Mucosa of descending colon (tissue), 3 donors: ENCODE results near the gene JAGN1. TPM values are rescaled to one million over a fixed set of nuclear protein-coding genes. Genes with fewer than 3 reads are reported as not detected.
"Not testable (repeated sequence)": the region's sequence is repeated elsewhere in the genome, so short reads cannot be mapped to it uniquely, and the experiment has no call there.

Experiments used
- ATAC-seq: fragments of 200-7000 bp; cut with Tn5 transposase; one replicate; pipeline ENCODE4 v1.9.1; 2020; ENCODE audit warnings: mild to moderate bottlenecking, moderate library complexity
- DNase-seq, 3 donors: peaks; one replicate each; pipeline ENCODE4 v3.0.0-alpha.2; 2020
- H3K36me3 ChIP-seq: fragments of 200-600 bp; one replicate; pipeline ENCODE4 v1.8.0; 2021; ENCODE audit warnings: low read depth, mild to moderate bottlenecking
- H3K4me1 ChIP-seq: fragments of 200-600 bp; one replicate; pipeline ENCODE4 v1.8.0; 2021; ENCODE audit warnings: low read depth, mild to moderate bottlenecking
- H3K4me3 ChIP-seq: fragments of 200-600 bp; one replicate; pipeline ENCODE4 v1.8.0; 2021; ENCODE audit warnings: mild to moderate bottlenecking
- H3K9me3 ChIP-seq: fragments of 200-600 bp; one replicate; pipeline ENCODE4 v1.8.0; 2021; ENCODE audit warnings: mild to moderate bottlenecking
- intact Hi-C, 2 donors: fragments of 100-400 bp; cut with DNase I in 1 of 2; cut with micrococcal nuclease in 1 of 2; formaldehyde crosslinking; loops; one replicate each; pipeline versions ENCODE4 v1.11.0 to v1.11.1; 2022; cut with DNase I, micrococcal nuclease
- long read RNA-seq, 2 donors: library from polyadenylated mRNA; unstranded; transcript quantifications; one replicate each; pipeline ENCODE4 v2.0.0, GENCODE V29; 2019 to 2021
- total RNA-seq, 3 donors: library from RNA; stranded (reverse); fragmentation: NEBNext Ultra II Directional in 2 of 3; extraction: Animal tissue kit (Norgen Biotek cat#: 25700) in 2 of 3; gene quantifications; one replicate each; pipeline versions ENCODE4 v1.2.1 to v1.2.4, GENCODE V29; 2021 to 2023
- TF ChIP-seq, protein P1 (sequence below): fragments of 200-600 bp; IDR thresholded peaks from one replicate; pipeline ENCODE4 v1.8.0; 2022; ENCODE audit warnings: antibody characterized with exemption, mild to moderate bottlenecking
- donor health status: DM: no; HTN: no; CAD: no; lungs with moderate emphysema.
- donor health status: DM: no; HTN: no; CAD: no.
- donor health status: DM: no; HTN: yes; CAD: no.

JAGN1 gene
- 10 to 100 TPM; 29.6 to 41.5 (median 36.6) TPM for total RNA-seq
- long read RNA-seq, donor 1, transcript JAGN1-201 (2 exons, 1,675 nt), result major isoform, 40 of 44 reads
- long read RNA-seq, donor 1, partial matches to known transcripts, result 0 of 44 reads
- long read RNA-seq, donor 1, other reads (novel, unspliced or antisense), result 4 of 44 reads
- long read RNA-seq, donor 2, transcript JAGN1-201 (2 exons, 1,675 nt), result major isoform, 47 of 52 reads
- long read RNA-seq, donor 2, partial matches to known transcripts, result 0 of 52 reads
- long read RNA-seq, donor 2, other reads (novel, unspliced or antisense), result 3 of 52 reads

DNA sequence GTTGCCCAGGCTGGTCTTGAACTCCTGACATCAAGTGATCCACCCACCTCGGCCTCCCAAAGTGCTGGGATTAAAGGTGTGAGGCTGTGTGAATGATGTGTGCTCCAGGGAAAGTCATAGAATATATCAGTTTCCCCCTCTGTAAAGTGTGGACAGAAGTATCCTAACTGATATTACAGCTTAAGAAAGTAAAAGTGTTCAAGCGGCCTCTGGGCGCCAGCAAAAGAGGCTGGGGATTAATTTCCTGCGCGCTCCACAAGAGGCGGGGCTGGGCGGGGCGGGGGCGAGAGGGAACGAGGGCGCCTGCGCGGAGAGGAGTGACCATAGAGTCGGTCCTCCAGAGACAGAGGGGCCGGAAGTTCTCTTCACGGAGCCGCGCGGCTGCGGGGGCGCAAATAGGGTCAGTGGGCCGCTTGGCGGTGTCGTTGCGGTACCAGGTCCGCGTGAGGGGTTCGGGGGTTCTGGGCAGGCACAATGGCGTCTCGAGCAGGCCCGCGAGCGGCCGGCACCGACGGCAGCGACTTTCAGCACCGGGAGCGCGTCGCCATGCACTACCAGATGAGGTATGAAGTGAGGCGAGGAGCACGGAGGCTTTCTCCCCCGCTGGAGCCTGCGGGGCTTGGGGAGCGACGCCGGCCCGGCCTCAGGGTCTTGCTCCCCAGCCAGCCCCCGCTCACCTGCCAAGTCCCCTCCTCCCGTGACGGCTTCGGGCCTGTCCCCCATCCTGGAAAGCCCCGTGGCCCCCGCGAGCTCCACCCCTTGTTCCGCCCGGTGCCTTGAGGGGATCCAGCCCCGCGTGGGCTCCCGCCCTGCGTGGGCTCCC lies at the start of gene JAGN1:
JAGN1 (plus strand) TSS at position 362 of the 823 bp plus-strand sequence; CDS start at position 475, 113 bp downstream.
- no peaks in the 10 kb centered on the region for H3K9me3 ChIP-seq
- intact Hi-C loops, result no loop called here
- TF ChIP-seq, protein P1, sequence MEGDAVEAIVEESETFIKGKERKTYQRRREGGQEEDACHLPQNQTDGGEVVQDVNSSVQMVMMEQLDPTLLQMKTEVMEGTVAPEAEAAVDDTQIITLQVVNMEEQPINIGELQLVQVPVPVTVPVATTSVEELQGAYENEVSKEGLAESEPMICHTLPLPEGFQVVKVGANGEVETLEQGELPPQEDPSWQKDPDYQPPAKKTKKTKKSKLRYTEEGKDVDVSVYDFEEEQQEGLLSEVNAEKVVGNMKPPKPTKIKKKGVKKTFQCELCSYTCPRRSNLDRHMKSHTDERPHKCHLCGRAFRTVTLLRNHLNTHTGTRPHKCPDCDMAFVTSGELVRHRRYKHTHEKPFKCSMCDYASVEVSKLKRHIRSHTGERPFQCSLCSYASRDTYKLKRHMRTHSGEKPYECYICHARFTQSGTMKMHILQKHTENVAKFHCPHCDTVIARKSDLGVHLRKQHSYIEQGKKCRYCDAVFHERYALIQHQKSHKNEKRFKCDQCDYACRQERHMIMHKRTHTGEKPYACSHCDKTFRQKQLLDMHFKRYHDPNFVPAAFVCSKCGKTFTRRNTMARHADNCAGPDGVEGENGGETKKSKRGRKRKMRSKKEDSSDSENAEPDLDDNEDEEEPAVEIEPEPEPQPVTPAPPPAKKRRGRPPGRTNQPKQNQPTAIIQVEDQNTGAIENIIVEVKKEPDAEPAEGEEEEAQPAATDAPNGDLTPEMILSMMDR, result no peak

DNA sequence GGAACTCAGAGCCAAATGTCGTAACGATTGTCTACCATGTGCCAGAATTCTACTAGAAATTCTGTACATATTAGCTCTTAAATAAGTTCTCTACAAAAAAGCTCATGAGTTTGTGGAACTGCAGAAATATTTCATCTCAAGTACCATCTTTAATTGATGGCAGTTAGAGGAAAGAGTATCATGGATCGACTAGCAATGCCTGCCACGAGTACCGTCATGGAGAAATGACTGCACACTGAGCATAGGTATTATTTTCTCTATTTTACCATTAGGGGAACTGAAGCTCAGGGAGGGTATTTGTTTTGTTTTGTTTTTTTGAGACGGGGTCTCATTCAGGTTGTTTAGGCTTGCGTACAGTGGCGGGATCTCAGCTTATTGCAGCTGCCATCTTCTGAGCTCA lies 49.4 kb upstream of the JAGN1 start:
- H3K4me1 ChIP-seq, result peaks cover 7% of the 10 kb centered on the region
- TF ChIP-seq, protein P1, result no peak
- ATAC-seq (no peak), DNase-seq (no peak)
- H3K36me3 ChIP-seq, result no peaks in the 10 kb centered on the region
- intact Hi-C loops, result no loop called here
- no peak overlapping the region for H3K4me3 ChIP-seq
- no peaks in the 10 kb centered on the region for H3K9me3 ChIP-seq

More for the DNA sequence above, at the start of gene JAGN1:
- ATAC-seq (peak; percentile 99), DNase-seq (peak; percentile 93 to 95 (median 94))
- Histone ChIP-seq H3K4me1 (peaks cover 31% of the 10 kb centered on the region), H3K4me3 (peak within 1 kb of the TSS; percentile 96), H3K36me3 (no peaks in the 10 kb centered on the region)

DNA sequence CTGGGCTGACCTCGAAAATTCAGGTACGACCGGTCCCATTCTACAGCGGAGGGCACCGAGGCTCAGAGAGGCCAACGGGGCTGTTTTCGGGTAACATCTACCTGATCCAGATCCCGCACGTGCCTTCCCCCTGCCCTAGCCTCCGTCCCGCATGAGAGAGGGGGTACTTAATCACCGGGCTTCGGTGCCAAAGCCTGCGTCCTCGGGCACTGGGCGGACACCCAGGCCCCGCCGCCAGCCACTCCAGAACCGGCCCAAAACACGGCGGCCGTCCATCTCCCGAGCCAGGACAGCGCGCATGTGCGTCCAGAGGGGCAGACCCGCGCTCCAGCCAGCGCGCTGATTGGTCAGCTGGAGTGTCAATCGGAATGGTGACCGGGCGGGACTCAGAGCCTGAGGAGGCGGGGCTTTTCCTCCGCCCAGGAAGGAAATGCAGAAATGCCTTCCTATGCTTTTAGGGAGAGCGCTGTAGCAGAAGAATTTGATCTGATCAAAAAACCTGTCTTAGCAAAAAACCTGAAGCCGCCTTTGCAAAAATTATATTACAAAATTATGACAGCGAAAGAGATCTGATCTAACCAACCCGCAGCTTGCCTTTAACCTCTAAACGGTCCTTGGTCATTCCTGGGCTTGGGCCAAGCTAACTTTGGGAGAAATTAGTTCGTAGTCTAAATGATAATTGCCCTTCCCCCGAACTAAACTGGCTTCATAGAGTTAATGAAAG lies 46.5 kb upstream of the JAGN1 start, which contains the start of gene RPUSD3:
RPUSD3 (minus strand) TSS at position 294 of the 724 bp plus-strand sequence; CDS start at position 276, 18 bp downstream.
- ATAC-seq (peak; percentile 100), DNase-seq (peak; percentile 98 to 99 (median 99))
- peaks cover 7% of the 10 kb centered on the region for H3K4me1 ChIP-seq
- TF ChIP-seq, protein P1, result no peak
- no peaks in the 10 kb centered on the region for H3K36me3 ChIP-seq
- intact Hi-C loops, result no loop called here
- peak within 1 kb of the TSS; percentile 52 for H3K4me3 ChIP-seq
- no peaks in the 10 kb centered on the region for H3K9me3 ChIP-seq

DNA sequence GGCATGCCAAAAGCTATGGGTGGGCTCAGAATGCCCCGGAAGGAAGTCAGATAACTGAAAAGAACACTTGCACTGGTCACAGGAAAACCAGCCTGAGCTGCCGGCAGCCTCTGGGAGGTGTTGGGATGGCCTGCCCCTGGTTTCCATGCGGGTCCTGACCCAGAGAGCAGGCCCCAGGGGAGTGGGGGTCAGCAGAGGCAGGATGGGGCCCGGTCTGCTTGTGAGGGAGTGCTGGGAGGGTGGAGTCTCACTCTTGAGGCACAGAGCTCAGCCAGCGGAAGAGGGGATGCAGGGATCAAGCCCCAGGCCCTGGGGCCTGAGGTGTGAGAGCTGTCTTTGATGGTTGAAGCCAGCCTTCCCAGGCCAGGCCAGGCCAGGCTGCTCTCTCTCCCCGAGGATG lies 44.2 kb upstream of the JAGN1 start:
- TF ChIP-seq, protein P1, result no peak
- no peaks in the 10 kb centered on the region for H3K9me3 ChIP-seq
- H3K4me1 ChIP-seq, result peaks cover 7% of the 10 kb centered on the region
- ATAC-seq (no peak), DNase-seq (peak in 1 of 3 donors; percentile 38)
- H3K36me3 ChIP-seq, result no peaks in the 10 kb centered on the region
- H3K4me3 ChIP-seq, result no peak overlapping the region
- intact Hi-C loops, result no loop called here

DNA sequence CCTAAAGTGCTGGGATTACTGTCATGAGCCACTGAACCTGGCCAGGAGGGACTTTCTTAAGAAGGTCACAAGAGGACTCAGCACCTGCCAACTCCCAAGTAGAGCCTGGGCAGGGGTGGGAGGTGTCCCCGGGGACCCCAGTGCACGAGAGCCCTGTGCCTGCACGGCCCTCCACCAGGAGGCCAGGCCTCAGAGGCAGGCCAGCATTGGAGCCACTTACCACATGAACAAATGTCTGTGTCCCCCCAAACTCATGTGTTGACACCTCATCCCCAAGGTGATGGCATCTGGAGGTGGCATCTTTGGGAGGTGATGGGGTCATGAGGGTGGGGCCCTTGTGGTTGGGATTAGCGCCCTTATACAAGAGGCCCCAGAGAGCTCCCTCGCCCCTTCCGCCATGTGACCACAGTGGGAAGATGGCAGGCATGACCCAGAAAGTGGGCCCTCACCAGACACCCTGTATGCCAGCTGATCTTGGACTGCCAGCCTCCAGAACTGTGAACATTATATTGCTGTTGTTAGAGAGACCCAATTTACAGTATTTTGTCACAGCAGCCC lies 43.4 kb upstream of the JAGN1 start:
- TF ChIP-seq, protein P1, result no peak
- Histone ChIP-seq H3K4me3 (no peak overlapping the region), H3K36me3 (no peaks in the 10 kb centered on the region), H3K4me1 (peaks cover 7% of the 10 kb centered on the region), H3K9me3 (no peaks in the 10 kb centered on the region)
- ATAC-seq (no peak), DNase-seq (peak in 1 of 3 donors; percentile 41)
- intact Hi-C loops, result no loop called here

DNA sequence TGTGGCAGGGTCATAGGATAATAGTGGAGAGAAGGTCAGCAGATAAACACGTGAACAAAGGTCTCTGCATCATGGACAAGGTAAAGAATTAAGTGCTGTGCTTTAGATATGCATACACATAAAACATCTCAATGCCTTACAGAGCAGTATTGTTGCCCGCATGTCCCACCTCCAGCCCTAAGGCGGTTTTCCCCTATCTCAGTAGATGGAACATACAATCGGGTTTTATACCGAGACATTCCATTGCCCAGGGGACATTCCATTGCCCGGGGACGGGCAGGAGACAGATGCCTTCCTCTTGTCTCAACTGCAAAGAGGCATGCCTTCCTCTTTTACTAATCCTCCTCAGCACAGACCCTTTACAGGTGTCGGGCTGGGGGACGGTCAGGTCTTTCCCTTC lies 42.5 kb upstream of the JAGN1 start:
- intact Hi-C loops, H3K4me1 ChIP-seq, ATAC-seq, DNase-seq, H3K9me3 ChIP-seq, H3K36me3 ChIP-seq, H3K4me3 ChIP-seq: not testable (repeated sequence)

DNA sequence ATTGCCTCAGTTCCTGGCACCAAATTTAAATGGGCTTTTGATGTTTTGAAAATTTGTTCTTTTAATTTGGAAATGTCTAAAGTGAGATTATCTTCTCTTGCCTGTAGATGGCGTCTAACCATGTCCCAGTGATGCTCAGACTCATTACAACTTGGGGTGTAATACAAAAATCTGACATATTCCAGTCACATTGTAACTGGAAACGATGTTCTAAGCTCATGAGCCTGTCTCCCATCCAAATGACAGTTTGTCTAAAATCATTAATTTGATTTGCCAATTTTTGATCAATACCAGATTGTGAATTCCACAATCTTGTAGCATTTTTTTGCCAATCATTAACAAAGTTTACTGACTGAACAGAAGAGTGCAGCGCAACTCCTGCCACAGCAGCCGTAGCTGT lies 41.5 kb upstream of the JAGN1 start:
- ATAC-seq, H3K4me3 ChIP-seq, intact Hi-C loops, H3K36me3 ChIP-seq, H3K9me3 ChIP-seq, H3K4me1 ChIP-seq: not testable (repeated sequence)
- peak in 1 of 3 donors; percentile 5 for DNase-seq

DNA sequence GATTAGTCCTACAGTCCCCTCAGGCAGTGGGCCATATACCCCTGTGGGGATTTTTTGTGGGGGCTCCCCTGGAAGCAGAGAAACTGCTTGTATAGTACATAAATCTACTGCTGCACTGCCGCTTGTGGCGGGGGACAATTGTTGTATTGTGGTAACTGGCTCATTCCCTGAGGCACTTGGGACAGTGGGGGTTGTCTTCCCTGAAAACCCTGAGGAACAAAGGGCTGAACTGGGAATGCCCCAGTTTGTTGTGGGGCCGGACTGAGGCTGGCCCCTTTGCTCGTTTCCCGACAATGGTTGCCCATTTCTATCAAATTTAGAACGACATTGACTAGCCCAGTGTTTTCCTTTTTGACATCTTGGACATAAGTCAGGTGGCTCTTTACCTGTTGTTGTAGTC lies 39.0 kb upstream of the JAGN1 start:
- H3K4me1 ChIP-seq, ATAC-seq, H3K36me3 ChIP-seq, intact Hi-C loops, H3K4me3 ChIP-seq, H3K9me3 ChIP-seq: not testable (repeated sequence)
- peak in 1 of 3 donors; percentile 1 for DNase-seq
